Effector memory CD4-positive, alpha-beta T cell (primary cell): Measurements from ENCODE around the gene PRRG1.
"Not testable (repeated sequence)": the region's sequence is repeated elsewhere in the genome, so short reads cannot be mapped to it uniquely, and the experiment has no call there.

Experiments used
- DNase-seq, 3 donors: peaks; one replicate each; pipeline ENCODE4 v3.0.0-alpha.2; 2020
- H3K27ac ChIP-seq: 2 replicates; pipeline ENCODE4 v1.7.0; 2013; ENCODE audit warnings: mild to moderate bottlenecking, low read length, moderate library complexity; ENCODE audit not compliant: insufficient read depth, poor library complexity, severe bottlenecking
- H3K27me3 ChIP-seq: replicated peaks from 2 replicates; pipeline ENCODE4 v1.7.0; 2013; ENCODE audit warnings: mild to moderate bottlenecking, low read length; ENCODE audit not compliant: insufficient read depth, control insufficient read depth, poor library complexity, severe bottlenecking
- H3K36me3 ChIP-seq: 2 replicates; pipeline ENCODE4 v1.7.0; 2013; ENCODE audit warnings: mild to moderate bottlenecking, low read length, moderate library complexity; ENCODE audit not compliant: control insufficient read depth, insufficient read depth
- H3K4me1 ChIP-seq: 2 replicates; pipeline ENCODE4 v1.7.0; 2013; ENCODE audit warnings: low read length, mild to moderate bottlenecking; ENCODE audit not compliant: control insufficient read depth, insufficient read depth, poor library complexity, severe bottlenecking
- H3K4me3 ChIP-seq: 2 replicates; pipeline ENCODE4 v1.7.0; 2013; ENCODE audit warnings: low read length, low read depth, mild to moderate bottlenecking; ENCODE audit not compliant: insufficient read depth, poor library complexity, severe bottlenecking
- H3K9me3 ChIP-seq: 2 replicates; pipeline ENCODE4 v1.7.0; 2013; ENCODE audit warnings: mild to moderate bottlenecking, low read length, moderate library complexity; ENCODE audit not compliant: control insufficient read depth

Gene PRRG1

DNA sequence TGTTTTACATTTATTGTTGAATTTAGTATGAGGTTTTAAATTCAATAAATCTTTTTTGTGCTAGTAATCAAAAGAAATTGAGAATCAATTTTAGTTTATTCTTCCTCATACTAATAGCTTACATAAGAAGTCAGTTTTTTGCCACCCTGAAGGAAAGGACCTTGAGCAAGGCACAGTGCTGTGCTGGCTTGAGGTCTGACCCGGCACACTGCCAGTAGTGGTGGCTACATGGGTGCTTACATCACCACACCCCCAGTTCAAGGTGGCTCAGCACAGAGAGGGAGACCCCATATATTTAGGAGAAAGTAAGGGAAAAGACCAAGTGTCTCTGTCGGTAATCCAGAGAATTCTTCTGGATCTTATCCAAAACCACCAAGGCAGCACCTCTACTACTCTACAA, 136.3 kb downstream of the PRRG1 start:
- Histone ChIP-seq H3K36me3 (no peaks in the 10 kb centered on the region), H3K9me3 (no peaks in the 10 kb centered on the region), H3K4me1 (no peaks in the 10 kb centered on the region), H3K27me3 (no peaks in the 10 kb centered on the region), H3K4me3 (no peak overlapping the region), H3K27ac (no peak overlapping the region)
- no peak for DNase-seq

DNA sequence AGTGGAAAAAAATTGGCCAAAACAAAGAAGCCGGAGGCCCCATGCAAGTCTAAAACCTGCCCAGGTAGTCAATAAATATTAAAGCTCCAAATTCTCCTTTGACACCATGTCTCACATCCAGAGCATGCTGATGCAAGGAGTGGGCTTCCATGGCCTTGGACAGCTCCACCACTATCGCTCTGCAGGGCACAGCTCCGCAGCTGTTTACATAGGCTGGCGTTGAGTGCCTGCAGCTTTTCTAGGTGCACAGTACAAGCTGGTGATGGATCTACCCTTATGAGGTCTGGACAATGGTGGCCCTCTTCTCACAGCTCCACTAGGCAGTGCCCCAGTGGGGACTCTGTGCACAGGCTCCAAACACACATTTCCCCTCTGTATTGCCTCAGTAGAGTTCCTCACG, 138.1 kb downstream of the PRRG1 start:
- no peaks in the 10 kb centered on the region for H3K27me3 ChIP-seq
- no peaks in the 10 kb centered on the region for H3K9me3 ChIP-seq
- no peak overlapping the region for H3K27ac ChIP-seq
- no peaks in the 10 kb centered on the region for H3K36me3 ChIP-seq
- no peak for DNase-seq
- H3K4me1 ChIP-seq, result no peaks in the 10 kb centered on the region
- no peak overlapping the region for H3K4me3 ChIP-seq

DNA sequence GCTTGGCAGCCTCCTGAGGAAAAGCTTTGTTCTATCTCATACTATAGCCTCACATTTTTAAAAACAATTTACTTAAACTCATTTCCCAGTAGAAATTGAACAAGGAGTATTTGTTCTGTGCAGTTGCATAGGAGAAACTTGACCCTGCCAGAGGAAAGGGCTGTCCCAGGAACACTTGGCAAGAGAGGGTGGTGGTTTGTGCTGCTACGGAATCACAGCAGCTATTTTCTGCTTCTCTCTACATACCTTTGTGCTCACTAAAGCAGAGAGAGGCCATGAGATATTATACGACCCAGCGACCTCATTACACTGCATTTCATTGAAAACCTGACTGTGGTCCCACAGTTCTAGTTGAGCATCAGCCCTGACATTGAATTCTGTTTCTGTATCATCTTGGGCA, 139.2 kb downstream of the PRRG1 start:
- H3K9me3 ChIP-seq, result no peaks in the 10 kb centered on the region
- no peak overlapping the region for H3K27ac ChIP-seq
- DNase-seq, result no peak
- no peaks in the 10 kb centered on the region for H3K27me3 ChIP-seq
- H3K4me1 ChIP-seq, result no peaks in the 10 kb centered on the region
- H3K4me3 ChIP-seq, result no peak overlapping the region
- H3K36me3 ChIP-seq, result no peaks in the 10 kb centered on the region

DNA sequence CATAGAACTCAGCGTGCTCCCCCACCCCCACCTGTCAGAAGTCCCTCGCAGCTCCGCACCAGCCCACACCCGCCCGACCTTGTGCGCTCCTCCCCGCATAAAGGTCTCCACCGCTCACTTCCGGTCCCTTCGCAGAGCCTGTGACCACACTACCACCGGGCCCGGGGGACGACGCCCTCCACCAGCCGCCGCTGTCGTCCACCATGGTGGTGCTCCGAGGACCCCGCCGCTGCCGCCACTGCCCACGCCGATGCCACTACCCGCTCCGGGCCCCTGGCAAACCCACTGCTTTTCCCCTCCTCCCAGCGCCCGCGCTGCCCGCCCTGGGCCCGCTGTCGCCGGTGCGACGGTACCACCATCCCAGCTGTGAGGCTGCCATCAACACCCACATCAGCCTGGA, 142.5 kb downstream of the PRRG1 start:
- H3K4me3 ChIP-seq, result no peak overlapping the region
- no peak for DNase-seq
- no peaks in the 10 kb centered on the region for H3K36me3 ChIP-seq
- H3K4me1 ChIP-seq, result no peaks in the 10 kb centered on the region
- H3K27ac ChIP-seq, result no peak overlapping the region
- H3K27me3 ChIP-seq, result no peaks in the 10 kb centered on the region
- no peaks in the 10 kb centered on the region for H3K9me3 ChIP-seq

DNA sequence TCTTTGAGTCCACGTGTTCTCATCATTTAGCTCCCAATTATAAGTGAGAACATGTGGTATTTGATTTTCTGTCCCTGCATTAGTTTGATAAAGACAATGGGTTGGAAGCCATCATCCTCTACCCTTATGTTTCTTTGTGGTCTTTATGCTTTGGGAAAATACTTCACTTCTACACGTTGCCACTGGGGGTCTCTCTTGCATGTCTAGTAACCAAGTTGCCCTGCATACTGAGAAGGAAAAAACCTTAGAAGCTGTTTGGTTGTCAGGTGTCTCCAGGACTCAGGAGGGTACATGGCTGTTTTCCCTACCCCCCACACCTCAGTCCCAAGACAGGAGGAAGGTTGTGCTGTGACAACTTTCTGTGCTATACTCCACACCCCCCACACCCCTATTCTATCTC, 146.6 kb downstream of the PRRG1 start:
- H3K27ac ChIP-seq, result not testable (repeated sequence)

DNA sequence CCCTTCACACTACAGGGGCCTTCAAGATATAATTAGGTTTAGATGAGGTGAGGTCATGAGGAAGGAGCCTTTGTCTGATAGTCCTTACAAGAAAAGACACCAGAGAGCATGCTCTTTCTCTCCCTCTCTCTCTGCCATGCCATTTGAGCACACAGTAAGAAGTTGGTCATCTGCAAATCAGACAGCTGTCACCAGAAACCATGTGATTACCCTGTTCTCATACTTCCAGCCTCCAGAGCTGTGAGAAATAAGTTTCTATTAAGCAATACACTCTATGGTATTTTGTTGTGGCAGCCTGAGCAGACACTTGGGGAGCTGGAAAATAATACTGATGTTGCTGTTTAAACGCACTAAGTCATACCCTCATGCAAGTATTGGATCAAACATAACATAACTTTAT, 148.0 kb downstream of the PRRG1 start:
- not testable (repeated sequence) for H3K36me3 ChIP-seq, H3K27ac ChIP-seq, H3K27me3 ChIP-seq, H3K4me1 ChIP-seq, DNase-seq, H3K9me3 ChIP-seq, H3K4me3 ChIP-seq

More for the DNA sequence above, 146.6 kb downstream of the PRRG1 start:
- not testable (repeated sequence) for DNase-seq, H3K9me3 ChIP-seq, H3K4me3 ChIP-seq, H3K27me3 ChIP-seq, H3K36me3 ChIP-seq, H3K4me1 ChIP-seq

DNA sequence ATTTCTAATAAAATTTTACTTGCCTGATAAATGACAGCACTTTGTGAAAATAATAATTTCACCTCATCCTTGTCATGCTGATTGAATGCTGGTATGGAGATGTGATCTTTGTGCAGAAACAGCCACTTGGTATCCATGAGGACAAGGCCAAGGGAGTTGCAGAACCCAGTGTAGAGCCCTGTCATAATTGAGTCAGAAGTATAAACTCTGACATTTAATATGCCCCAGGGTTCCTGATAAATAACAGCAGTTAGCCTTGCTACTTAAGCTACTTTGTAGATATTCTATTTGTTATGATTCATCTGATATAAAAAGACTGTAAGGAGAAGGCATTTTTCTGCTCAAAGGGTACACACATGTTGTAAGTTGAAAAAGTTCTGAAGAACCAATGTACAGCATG, 149.2 kb downstream of the PRRG1 start:
- H3K4me3 ChIP-seq, H3K27me3 ChIP-seq, H3K36me3 ChIP-seq, DNase-seq, H3K4me1 ChIP-seq, H3K27ac ChIP-seq, H3K9me3 ChIP-seq: not testable (repeated sequence)

DNA sequence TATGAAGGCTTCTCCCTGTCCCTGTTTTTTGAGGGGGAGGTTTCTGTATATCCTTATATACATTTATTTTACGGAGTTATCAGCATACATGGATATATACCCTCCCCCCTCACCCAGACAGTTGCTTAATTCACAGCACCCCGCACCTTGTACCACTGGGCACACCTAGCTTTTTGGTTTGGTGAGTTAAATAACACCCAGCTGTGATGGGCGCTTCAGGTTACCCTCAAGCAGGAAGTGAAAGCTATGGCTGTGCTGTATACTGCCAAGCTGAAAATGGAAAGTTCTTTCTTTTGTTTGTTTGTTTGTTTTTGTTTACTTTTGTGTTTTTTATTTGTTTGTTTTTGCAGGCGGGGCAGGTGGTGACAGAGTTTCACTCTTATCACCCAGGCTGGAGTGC, 150.5 kb downstream of the PRRG1 start:
- H3K36me3 ChIP-seq, H3K27ac ChIP-seq, H3K4me1 ChIP-seq, DNase-seq, H3K27me3 ChIP-seq, H3K4me3 ChIP-seq, H3K9me3 ChIP-seq: not testable (repeated sequence)

DNA sequence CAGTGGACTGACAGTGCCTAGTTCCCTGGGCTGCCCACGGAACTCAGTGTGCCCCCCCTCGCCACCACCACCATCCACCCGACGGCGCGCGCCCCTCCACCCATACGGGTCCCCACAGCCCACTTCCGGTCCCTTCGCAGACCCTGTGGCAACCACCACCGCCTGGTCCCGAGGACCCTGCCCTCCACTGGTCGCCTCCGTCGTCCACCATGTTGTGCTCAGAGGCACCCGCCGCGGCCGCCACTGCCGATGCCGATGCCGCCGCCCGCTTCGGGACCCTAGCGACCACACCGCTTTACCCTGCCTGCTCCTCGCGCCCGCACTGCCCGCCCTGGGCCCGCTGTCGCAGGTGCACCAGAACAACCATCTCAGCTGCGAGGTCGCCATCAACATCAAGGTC, 155.8 kb downstream of the PRRG1 start:
- no peak for DNase-seq
- no peak overlapping the region for H3K27ac ChIP-seq
- H3K36me3 ChIP-seq, result no peaks in the 10 kb centered on the region

More for the DNA sequence above, 155.8 kb downstream of the PRRG1 start:
- no peaks in the 10 kb centered on the region for H3K4me1 ChIP-seq
- H3K4me3 ChIP-seq, result no peak overlapping the region
- no peaks in the 10 kb centered on the region for H3K9me3 ChIP-seq
- H3K27me3 ChIP-seq, result no peaks in the 10 kb centered on the region
